ENCODE data around the gene C1RL.

C1RL gene

GRCh38 chr12:7066596-7066995 lies 42.4 kb downstream of the C1RL start:
- DNase-seq (ENCODE audit: low read depth), result no peak
- no peak for TF ChIP-seq CTCF (conservative IDR thresholded peaks at IDR 0.05; ENCODE audit: low read depth, low read length)
- H3K4me3 ChIP-seq (ENCODE audit: low read length), result no peak overlapping the region

GRCh38 chr12:7065073-7065623 lies 43.9 kb downstream of the C1RL start:
- no peak overlapping the region for H3K4me3 ChIP-seq (ENCODE audit: low read length)
- no peak for DNase-seq (ENCODE audit: low read depth)
- no peak for TF ChIP-seq CTCF (conservative IDR thresholded peaks at IDR 0.05; ENCODE audit: low read depth, low read length)

- H3K4me3 ChIP-seq (ENCODE audit: low read length), result no peak overlapping the region
- TF ChIP-seq CTCF (conservative IDR thresholded peaks at IDR 0.05; ENCODE audit: low read depth, low read length), result no peak
- no peak for DNase-seq (ENCODE audit: low read depth)
Observed at GRCh38 chr12:7064516-7064915, 44.5 kb downstream of the C1RL start.

- no peak overlapping the region for H3K4me3 ChIP-seq (ENCODE audit: low read length)
- no peak for TF ChIP-seq CTCF (conservative IDR thresholded peaks at IDR 0.05; ENCODE audit: low read depth, low read length)
- no peak for DNase-seq (ENCODE audit: low read depth)
Observed at GRCh38 chr12:7061596-7061995, 47.4 kb downstream of the C1RL start.

GRCh38 chr12:7061138-7061537 lies 47.9 kb downstream of the C1RL start:
- DNase-seq (ENCODE audit: low read depth), result no peak
- no peak for TF ChIP-seq CTCF (conservative IDR thresholded peaks at IDR 0.05; ENCODE audit: low read depth, low read length)
- H3K4me3 ChIP-seq (ENCODE audit: low read length), result peak overlapping the region; percentile 30

- H3K4me3 ChIP-seq (ENCODE audit: low read length), result peak within 1 kb of the TSS; percentile 30
- peak; percentile 88 for TF ChIP-seq CTCF (conservative IDR thresholded peaks at IDR 0.05; ENCODE audit: low read depth, low read length)
- DNase-seq (ENCODE audit: low read depth), result peak; percentile 85
Observed at GRCh38 chr12:7060353-7060954, 48.6 kb downstream of the C1RL start, which contains the start of gene C1S. Gene C1S, plus strand, starts transcription at chr12:7060718. Its CDS starts 1,195 bp downstream, at chr12:7061913.

GRCh38 chr12:7059780-7060179 lies 49.2 kb downstream of the C1RL start:
- TF ChIP-seq CTCF (conservative IDR thresholded peaks at IDR 0.05; ENCODE audit: low read depth, low read length), result no peak
- no peak overlapping the region for H3K4me3 ChIP-seq (ENCODE audit: low read length)
- DNase-seq (ENCODE audit: low read depth), result no peak

Data from retinal pigment epithelial cell (primary cell).